Middle frontal gyrus (tissue), 1 donor: Measurements from ENCODE around the gene VAV2.

Source experiments
- DNase-seq: peaks from one replicate; pipeline ENCODE4 v3.0.0-alpha.2; 2015; ENCODE audit warnings: low spot score; ENCODE audit errors: extremely low spot score

VAV2 gene, protein sequence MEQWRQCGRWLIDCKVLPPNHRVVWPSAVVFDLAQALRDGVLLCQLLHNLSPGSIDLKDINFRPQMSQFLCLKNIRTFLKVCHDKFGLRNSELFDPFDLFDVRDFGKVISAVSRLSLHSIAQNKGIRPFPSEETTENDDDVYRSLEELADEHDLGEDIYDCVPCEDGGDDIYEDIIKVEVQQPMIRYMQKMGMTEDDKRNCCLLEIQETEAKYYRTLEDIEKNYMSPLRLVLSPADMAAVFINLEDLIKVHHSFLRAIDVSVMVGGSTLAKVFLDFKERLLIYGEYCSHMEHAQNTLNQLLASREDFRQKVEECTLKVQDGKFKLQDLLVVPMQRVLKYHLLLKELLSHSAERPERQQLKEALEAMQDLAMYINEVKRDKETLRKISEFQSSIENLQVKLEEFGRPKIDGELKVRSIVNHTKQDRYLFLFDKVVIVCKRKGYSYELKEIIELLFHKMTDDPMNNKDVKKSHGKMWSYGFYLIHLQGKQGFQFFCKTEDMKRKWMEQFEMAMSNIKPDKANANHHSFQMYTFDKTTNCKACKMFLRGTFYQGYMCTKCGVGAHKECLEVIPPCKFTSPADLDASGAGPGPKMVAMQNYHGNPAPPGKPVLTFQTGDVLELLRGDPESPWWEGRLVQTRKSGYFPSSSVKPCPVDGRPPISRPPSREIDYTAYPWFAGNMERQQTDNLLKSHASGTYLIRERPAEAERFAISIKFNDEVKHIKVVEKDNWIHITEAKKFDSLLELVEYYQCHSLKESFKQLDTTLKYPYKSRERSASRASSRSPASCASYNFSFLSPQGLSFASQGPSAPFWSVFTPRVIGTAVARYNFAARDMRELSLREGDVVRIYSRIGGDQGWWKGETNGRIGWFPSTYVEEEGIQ

DNA sequence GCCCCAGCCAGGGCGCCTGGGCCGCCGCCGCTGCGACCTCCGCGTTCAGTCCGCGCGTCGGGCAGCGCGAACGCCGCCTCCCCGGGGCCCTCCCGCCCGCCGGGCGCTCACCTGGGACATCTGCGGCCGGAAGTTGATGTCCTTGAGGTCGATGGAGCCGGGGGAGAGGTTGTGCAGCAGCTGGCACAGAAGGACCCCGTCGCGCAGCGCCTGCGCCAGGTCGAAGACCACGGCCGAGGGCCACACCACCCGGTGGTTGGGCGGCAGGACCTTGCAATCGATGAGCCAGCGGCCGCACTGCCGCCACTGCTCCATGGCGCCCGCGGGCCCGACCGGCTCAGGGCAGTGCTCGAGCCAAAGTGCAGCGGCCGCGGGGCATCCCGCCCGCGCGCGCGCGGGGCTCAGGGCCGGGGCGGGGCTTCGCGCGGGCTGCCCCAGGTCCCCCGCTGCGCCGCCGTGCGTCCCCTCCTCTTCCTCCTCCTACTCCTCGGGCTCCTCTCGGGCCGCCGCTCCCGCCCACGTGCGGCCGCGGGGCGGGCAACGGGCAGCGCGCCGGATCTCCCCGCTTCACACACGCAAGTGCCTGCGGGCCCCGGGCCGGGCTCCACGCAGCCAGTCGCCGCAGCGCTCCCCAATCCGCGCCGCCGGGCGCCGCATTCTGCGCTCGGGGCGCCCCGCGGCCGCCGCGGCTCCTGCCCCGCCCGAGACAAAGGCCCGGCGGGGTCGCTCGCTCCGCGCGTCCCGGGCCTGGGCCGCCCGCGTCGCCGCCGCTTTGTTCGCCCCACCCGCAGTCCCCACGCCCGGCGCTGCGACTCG is at the start of gene VAV2:
Gene VAV2, minus strand, starts transcription at position 361 of the 816 bp plus-strand sequence. Its CDS starts 46 bp downstream, at position 315.
- DNase-seq = no peak

DNA sequence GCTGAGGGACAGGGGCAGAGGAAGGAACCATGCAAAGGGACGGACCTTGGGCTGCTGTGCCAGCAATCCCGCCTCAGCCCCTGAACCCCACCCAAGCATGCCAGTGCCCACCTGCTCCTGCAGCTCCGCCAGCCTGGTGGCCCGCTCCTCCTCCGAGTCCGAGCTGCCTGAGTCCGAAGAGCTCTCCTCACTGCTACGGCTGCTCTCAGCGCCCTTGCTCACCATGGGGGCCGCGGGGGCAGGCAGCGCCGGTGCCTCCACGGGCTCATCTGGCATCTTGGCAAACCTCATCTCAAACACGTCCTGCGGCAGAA is 49.5 kb upstream of the VAV2 start:
- DNase-seq = no peak

- no peak for DNase-seq
Observed at GRCh38 chr9:134040781-134041648, 48.9 kb upstream of the VAV2 start.

DNA sequence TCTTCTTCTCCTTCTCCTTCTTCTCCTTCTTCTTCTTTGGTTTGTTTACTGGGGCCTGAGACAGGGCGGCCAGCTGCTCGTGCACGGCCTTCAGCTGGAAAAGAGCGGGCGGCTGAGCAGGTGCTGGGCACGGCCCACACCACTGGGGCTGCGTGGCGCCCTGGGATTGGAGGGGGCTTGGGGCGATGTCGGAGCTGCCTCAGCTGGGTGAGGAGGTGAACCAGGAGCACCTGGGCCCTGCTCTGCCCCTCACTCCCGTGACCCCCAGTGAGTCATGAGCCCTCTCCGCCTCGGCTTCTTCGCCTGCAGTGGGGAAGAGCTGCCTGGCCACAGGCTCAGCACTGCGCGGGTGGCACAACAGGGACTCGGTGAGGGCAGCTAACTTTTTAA is 48.0 kb upstream of the VAV2 start:
- DNase-seq = no peak

GRCh38 chr9:134039386-134040175 is 47.5 kb upstream of the VAV2 start:
- DNase-seq = no peak

- no peak for DNase-seq
Observed at GRCh38 chr9:134037641-134038040, 45.5 kb upstream of the VAV2 start.

GRCh38 chr9:134036130-134036529 is 44.0 kb upstream of the VAV2 start:
- no peak for DNase-seq

DNA sequence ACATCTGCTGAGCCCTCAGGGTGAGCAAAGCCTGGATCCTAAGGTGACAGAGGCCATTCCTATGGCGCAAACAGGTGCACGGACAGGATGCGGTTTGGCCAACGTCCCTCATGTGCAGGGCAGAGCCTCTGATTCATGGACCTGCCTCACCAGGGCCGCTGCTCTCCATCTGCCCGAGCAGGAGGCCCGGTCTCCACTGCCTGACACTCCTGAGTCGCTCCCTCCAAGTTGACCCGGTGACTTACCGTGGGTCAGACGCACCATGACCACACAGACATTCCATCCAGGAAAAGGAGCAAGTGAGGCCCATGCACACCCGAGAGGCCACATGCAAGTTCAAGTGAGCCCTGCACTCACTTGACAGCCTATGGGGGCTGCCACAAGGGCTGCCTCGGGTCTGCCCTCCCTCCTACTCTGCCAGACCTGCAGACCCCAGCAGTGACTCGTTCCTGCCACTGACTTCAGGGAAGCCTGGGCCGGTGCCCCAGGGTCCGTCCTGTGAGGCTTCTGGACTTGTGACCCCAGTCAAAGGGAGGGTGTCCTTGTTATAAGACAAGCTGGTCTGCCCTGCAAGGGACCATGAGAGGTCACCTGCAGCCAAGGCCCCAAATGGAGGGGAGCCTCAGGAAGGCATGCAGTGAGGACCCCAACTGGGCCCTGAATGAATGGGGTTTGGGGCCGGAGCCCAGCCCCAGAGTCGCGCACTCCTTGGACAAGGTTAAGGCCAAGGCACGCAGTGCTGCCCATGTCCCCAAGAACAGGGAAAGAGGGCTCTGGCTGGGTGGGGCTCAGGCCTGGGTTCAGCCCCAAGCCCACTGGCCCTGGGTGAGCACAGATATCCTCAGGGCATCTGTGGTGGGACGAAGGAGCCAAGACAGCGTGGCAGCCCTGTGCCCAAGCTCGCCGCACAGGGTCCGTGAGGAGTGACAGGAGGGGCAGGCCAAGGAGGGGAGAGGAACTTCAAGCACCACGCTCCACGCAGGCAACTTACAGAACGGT is 43.2 kb upstream of the VAV2 start:
- no peak for DNase-seq

- DNase-seq = no peak
Observed at GRCh38 chr9:134034215-134035040, 42.3 kb upstream of the VAV2 start.

DNA sequence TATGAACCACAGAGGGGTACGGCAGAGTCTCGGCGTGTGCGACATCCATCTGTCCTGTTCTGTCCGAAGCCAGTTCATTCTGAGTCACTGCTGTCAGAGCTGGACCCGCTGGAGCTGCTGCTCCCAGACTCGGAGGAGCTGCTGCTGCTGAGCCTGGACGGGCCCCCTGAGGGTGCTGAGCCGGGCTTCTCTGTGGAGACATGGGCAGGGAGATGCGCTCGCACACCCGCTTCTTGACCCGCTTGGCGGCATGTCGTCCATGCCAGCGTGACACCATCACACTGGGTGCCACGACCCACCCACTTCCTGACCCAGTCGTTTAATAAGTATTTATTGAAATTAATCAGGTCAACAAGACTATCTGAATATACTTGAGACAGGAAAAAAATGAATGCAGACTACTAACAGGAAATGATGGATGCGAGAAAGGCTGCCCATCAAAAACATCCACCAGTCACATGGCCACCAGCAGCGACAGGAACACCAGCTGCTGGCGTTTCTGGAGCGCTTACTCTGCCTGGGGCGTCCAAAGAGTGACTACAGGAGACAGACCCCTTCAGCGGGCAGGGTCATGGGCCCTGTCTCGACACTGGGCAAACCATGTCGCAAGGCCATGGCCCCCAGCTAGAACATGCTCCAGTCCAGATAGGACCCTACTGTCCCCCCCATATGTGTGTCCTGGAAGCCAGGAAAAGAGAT is 41.5 kb upstream of the VAV2 start:
- DNase-seq = no peak

GRCh38 chr9:134032456-134033222 is 40.5 kb upstream of the VAV2 start:
- no peak for DNase-seq

- no peak for DNase-seq
Observed at GRCh38 chr9:134031783-134032182, 39.7 kb upstream of the VAV2 start.

DNA sequence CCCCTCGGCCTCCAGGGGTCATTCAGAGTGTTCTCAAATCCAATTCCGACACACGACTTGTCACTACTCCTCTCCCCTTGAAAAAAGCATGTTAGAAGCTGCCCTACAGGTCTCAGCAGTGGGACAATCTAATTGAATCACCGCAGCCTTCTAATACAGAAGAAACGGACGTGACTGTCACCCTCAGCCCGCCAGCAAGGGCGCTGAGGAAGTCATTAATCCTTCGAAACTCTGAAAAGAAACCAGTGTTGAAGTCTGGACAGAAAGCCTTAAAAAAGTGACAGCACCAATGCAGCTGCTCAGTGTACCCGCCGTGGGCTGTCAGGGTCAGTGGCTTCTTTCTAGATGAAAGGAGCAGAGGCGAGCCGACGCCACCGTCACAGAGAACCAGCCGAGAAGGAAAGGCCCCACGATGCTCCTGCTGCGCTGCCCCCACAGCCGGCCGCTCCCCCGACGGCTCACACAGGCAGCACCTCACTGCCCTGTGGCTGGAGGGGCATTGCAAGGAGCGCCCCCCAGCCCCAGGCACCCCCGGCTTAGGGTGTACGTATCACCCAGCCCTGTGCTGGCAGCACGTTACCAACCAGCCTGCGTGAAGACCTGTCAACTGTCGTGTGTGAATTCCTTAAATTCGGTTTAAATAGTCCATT is 38.8 kb upstream of the VAV2 start:
- DNase-seq = no peak

- no peak for DNase-seq
Observed at GRCh38 chr9:134029248-134030226, 37.4 kb upstream of the VAV2 start.
